H1 (cell line): ENCODE data around the gene DUSP21. TPM values are rescaled to one million over a fixed set of nuclear protein-coding genes. Genes with fewer than 3 reads are reported as not detected.
A peak's percentile ranks its signal among the peaks of the same experiment; 100 is the strongest.

ENCODE experiments used
- CTCF ChIA-PET: fragments of 300-600 bp; sonication (Branson Sonifier 250); formaldehyde crosslinking; loops from one replicate; lab custom pipeline; 2021; ENCODE audit not compliant: partially characterized antibody; lab: Charles Lee
- POLR2A ChIA-PET: fragments of 300-600 bp; sonication (Branson Sonifier 250); formaldehyde crosslinking; loops from one replicate; lab custom pipeline; 2021; ENCODE audit warnings: inconsistent platforms; ENCODE audit not compliant: partially characterized antibody; lab: Charles Lee
- DNase-seq, 2 experiments: peaks; one replicate each; pipeline versions ENCODE4 v3.0.0 to v3.0.0-alpha.2; 2010 to 2022; ENCODE audit warnings: low spot score in 2 of 2, low read depth in 1 of 2, mixed read lengths in 1 of 2
- FAIRE-seq: peaks from 2 replicates; lab custom pipeline; 2011; peaks lifted over from hg19 to GRCh38; lab: Jason Lieb, UNC
- H2AFZ ChIP-seq: 2 replicates; pipeline ENCODE4 v1.8.1; 2012; ENCODE audit warnings: low read length, inconsistent platforms
- H2AK5ac ChIP-seq: 2 replicates; pipeline ENCODE4 v1.6.1; 2013; ENCODE audit warnings: low read depth, low read length
- H2BK120ac ChIP-seq: replicated peaks from 2 replicates; pipeline ENCODE3; 2013; ENCODE audit warnings: low read depth, low read length, inconsistent platforms
- H2BK12ac ChIP-seq: 2 replicates; pipeline ENCODE4 v1.6.1; 2013; ENCODE audit warnings: low read depth, low read length
- H2BK15ac ChIP-seq: 2 replicates; pipeline ENCODE4 v1.6.1; 2013; ENCODE audit warnings: low read length
- H2BK20ac ChIP-seq: 2 replicates; pipeline ENCODE4 v1.6.1; 2013; ENCODE audit warnings: low read length
- H2BK5ac ChIP-seq: 2 replicates; pipeline ENCODE4 v1.6.1; 2013; ENCODE audit warnings: low read depth, low read length
- H3K14ac ChIP-seq: 2 replicates; pipeline ENCODE4 v1.6.1; 2013; ENCODE audit warnings: inconsistent platforms; ENCODE audit not compliant: insufficient read length
- H3K18ac ChIP-seq: 2 replicates; pipeline ENCODE4 v1.6.1; 2013; ENCODE audit warnings: low read length; ENCODE audit errors: extremely low read depth
- H3K23ac ChIP-seq: 2 replicates; pipeline ENCODE4 v1.6.1; 2013; ENCODE audit warnings: inconsistent platforms; ENCODE audit not compliant: insufficient read length
- H3K23me2 ChIP-seq: 2 replicates; pipeline ENCODE4 v1.6.1; 2013; ENCODE audit warnings: low read depth, low read length
- H3K27ac ChIP-seq: 2 replicates; pipeline ENCODE4 v1.6.1; 2011; ENCODE audit warnings: low read depth, low read length, inconsistent platforms
- H3K27me3 ChIP-seq, 4 experiments: replicated peaks in 1 of 4; 1 replicate in 1 of 4; 2 replicates in 3 of 4; pipeline versions ENCODE4 v1.6.1 to v1.8.1; 2011 to 2013; ENCODE audit warnings: low read length in 3 of 4, mild to moderate bottlenecking in 3 of 4, inconsistent platforms in 2 of 4, mixed read lengths in 2 of 4, moderate library complexity in 1 of 4; ENCODE audit not compliant: control insufficient read depth in 3 of 4, insufficient read depth in 3 of 4; ENCODE audit errors: extremely low read depth in 1 of 4
- H3K36me3 ChIP-seq, 4 experiments: 2 replicates each; pipeline versions ENCODE4 v1.6.1 to v1.8.1; 2011 to 2013; ENCODE audit warnings: mild to moderate bottlenecking in 4 of 4, low read length in 3 of 4, moderate library complexity in 2 of 4, control low read depth in 1 of 4, inconsistent platforms in 1 of 4; ENCODE audit not compliant: insufficient read depth in 4 of 4, control insufficient read depth in 2 of 4
- H3K4ac ChIP-seq: replicated peaks from 2 replicates; pipeline ENCODE3; 2013; ENCODE audit warnings: low read length, low read depth, mixed read lengths, inconsistent platforms; ENCODE audit not compliant: insufficient read length
- H3K4me1 ChIP-seq, 4 experiments: replicated peaks in 1 of 4; 1 replicate in 1 of 4; 2 replicates in 3 of 4; pipeline versions ENCODE4 v1.6.1 to v1.8.1; 2011 to 2013; ENCODE audit warnings: low read length in 3 of 4, inconsistent platforms in 2 of 4, mixed read lengths in 1 of 4; ENCODE audit not compliant: insufficient read depth in 4 of 4, control insufficient read depth in 3 of 4
- H3K4me2 ChIP-seq, 2 experiments: 2 replicates each; pipeline versions ENCODE4 v1.6.1 to v1.8.1; 2011 to 2013; ENCODE audit warnings: low read depth in 2 of 2, low read length in 2 of 2, control low read depth in 1 of 2, inconsistent platforms in 1 of 2, mild to moderate bottlenecking in 1 of 2; ENCODE audit not compliant: insufficient read depth in 1 of 2
- H3K4me3 ChIP-seq, 4 experiments: fragments of 200-600, 300-600 bp in 1 of 4; sonication (generic), shearing (Covaris generic), sonication (Bioruptor Twin) in 1 of 4; 2 replicates each; pipeline versions ENCODE4 v1.5.1 to v1.8.1; 2011 to 2016; ENCODE audit warnings: low read length in 4 of 4, low read depth in 3 of 4, control low read depth in 2 of 4, inconsistent platforms in 2 of 4, mild to moderate bottlenecking in 2 of 4, mixed read lengths in 1 of 4, moderate library complexity in 1 of 4; ENCODE audit not compliant: insufficient read depth in 2 of 4; ENCODE audit errors: extremely low read depth in 1 of 4
- H3K56ac ChIP-seq: replicated peaks from 2 replicates; pipeline ENCODE3; 2013; ENCODE audit warnings: low read depth, mild to moderate bottlenecking, mixed read lengths, low read length, inconsistent platforms; ENCODE audit not compliant: insufficient read length
- H3K79me1 ChIP-seq: 2 replicates; pipeline ENCODE4 v1.6.1; 2013; ENCODE audit warnings: low read depth, low read length, control low read depth
- H3K79me2 ChIP-seq, 2 experiments: 2 replicates each; pipeline versions ENCODE4 v1.6.1 to v1.8.1; 2012 to 2013; ENCODE audit warnings: low read length in 2 of 2, mild to moderate bottlenecking in 2 of 2, inconsistent platforms in 1 of 2; ENCODE audit not compliant: insufficient read depth in 2 of 2, control insufficient read depth in 1 of 2
- H3K9ac ChIP-seq, 4 experiments: replicated peaks in 1 of 4; 1 replicate in 1 of 4; 2 replicates in 3 of 4; pipeline versions ENCODE4 v1.6.1 to v1.8.1; 2011 to 2013; ENCODE audit warnings: low read depth in 3 of 4, low read length in 3 of 4, control low read depth in 2 of 4, mild to moderate bottlenecking in 2 of 4, moderate library complexity in 2 of 4, inconsistent platforms in 1 of 4; ENCODE audit errors: extremely low read depth in 1 of 4
- H3K9me3 ChIP-seq, 2 experiments: 2 replicates each; pipeline versions ENCODE4 v1.6.1 to v1.8.1; 2012 to 2013; ENCODE audit warnings: mild to moderate bottlenecking in 2 of 2, moderate library complexity in 2 of 2, control low read depth in 1 of 2, inconsistent platforms in 1 of 2, low read depth in 1 of 2, low read length in 1 of 2, mixed read lengths in 1 of 2; ENCODE audit not compliant: insufficient read depth in 2 of 2
- H4K20me1 ChIP-seq, 2 experiments: replicated peaks in 1 of 2; 2 replicates each; pipeline versions ENCODE3 to v1.8.1; 2011 to 2013; ENCODE audit warnings: inconsistent platforms in 2 of 2, low read length in 2 of 2, mild to moderate bottlenecking in 1 of 2; ENCODE audit not compliant: insufficient read depth in 2 of 2, control insufficient read depth in 1 of 2
- H4K5ac ChIP-seq: 2 replicates; pipeline ENCODE4 v1.6.1; 2013; ENCODE audit warnings: low read length, low read depth, mixed read lengths, inconsistent platforms; ENCODE audit not compliant: insufficient read length
- H4K8ac ChIP-seq: 2 replicates; pipeline ENCODE4 v1.8.0; 2013; ENCODE audit warnings: mild to moderate bottlenecking, moderate library complexity, low read length, inconsistent platforms; ENCODE audit not compliant: insufficient read depth; ENCODE audit errors: extremely low read depth
- H4K91ac ChIP-seq: replicated peaks from 2 replicates; pipeline ENCODE3; 2013; ENCODE audit warnings: low read length, mixed read lengths, inconsistent platforms; ENCODE audit not compliant: insufficient read length
- RFX5 ChIP-seq: IDR thresholded peaks from 2 replicates; pipeline ENCODE4 v1.6.1; 2011; ENCODE audit warnings: low read depth, low read length, improper control_type of control experiment, borderline replicate concordance
- YY1 ChIP-seq: IDR thresholded peaks from 2 replicates; pipeline ENCODE4 v1.6.1; 2011; ENCODE audit warnings: low read depth, mild to moderate bottlenecking, low read length
- WGBS, 2 experiments: shearing (Covaris generic) in 1 of 2; methylation state at CpG; one replicate each; pipeline versions ENCODE4 v1.1.6 to v1.1.7; 2013 to 2015; ENCODE audit warnings: low lambda C conversion rate in 2 of 2, mixed read lengths in 2 of 2, inconsistent platforms in 1 of 2, low coverage in 1 of 2, missing lambda C conversion rate in 1 of 2; ENCODE audit not compliant: insufficient replicate concordance in 2 of 2, insufficient coverage in 1 of 2, insufficient read length in 1 of 2; ENCODE audit errors: extremely low coverage in 1 of 2, missing lambda C conversion rate in 1 of 2; 5-methylcytosine and 5-hydroxymethylcytosine counted together
- polyA plus RNA-seq, 7 experiments: library from polyadenylated mRNA; depleted of rRNA in 3 of 7; stranded (reverse) in 5 of 7; unstranded in 2 of 7; fragments of >200 nt in 5 of 7; fragments of 200-250 nt in 2 of 7; gene quantifications; 1 replicate in 5 of 7; 2 replicates in 1 of 7; 4 replicates in 1 of 7; pipeline versions ENCODE4 v1.2.1 to v1.2.3, GENCODE V29; 2011 to 2013; ENCODE audit warnings: missing spikeins in 2 of 7, mixed read lengths in 2 of 7
- total RNA-seq: library from RNA; stranded (reverse); fragmentation: NEBNext Ultra II Directional; extraction: Animal tissue kit (Norgen Biotek cat#: 25700); gene quantifications from 2 replicates; pipeline ENCODE4 v1.2.1, GENCODE V29; 2021

The DUSP21 gene
- total and polyA plus RNA-seq, 2 of the 8 experiments (the other 6 are each of a cell fraction or from before 2014, with no cell fraction given) = not detected

- peaks cover 4% of the 10 kb centered on the region; the same call in 1 of the 2 replicates for H3K23me2 ChIP-seq
- peak; percentile 86 for TF ChIP-seq YY1
- TF ChIP-seq RFX5 = no peak
- TF ChIP-seq, all 59 proteins: peak for 1
- Histone ChIP-seq H2BK15ac (no peak overlapping the region), H3K4me3 (peak overlapping the region; percentile 76 to 94 (median 83)), H2BK120ac (no peak overlapping the region), H2BK12ac (no peak overlapping the region), H3K4me2 (peak overlapping the region; percentile 73 to 92), H3K9ac (peak overlapping the region; percentile 69 to 91 (median 80)), H4K8ac (no peak overlapping the region), H3K23ac (no peak overlapping the region), H3K4me1 (peaks cover 0 to 3% (median 1%) of the 10 kb centered on the region in 4 experiments; a peak in 2 of 7 replicates), H2AK5ac (no peak overlapping the region), H3K9me3 (no peaks in the 10 kb centered on the region), H3K14ac (no peak overlapping the region), H2BK5ac (peak overlapping the region; percentile 87), H3K56ac (no peak overlapping the region), H3K18ac (no peak overlapping the region), H3K79me1 (no peaks in the 10 kb centered on the region), H3K36me3 (peaks cover 0 to 3% (median 0%) of the 10 kb centered on the region in 4 experiments; a peak in 1 of 8 replicates), H2AFZ (no peak overlapping the region), H3K4ac (no peak overlapping the region), H3K27me3 (no peaks in the 10 kb centered on the region), H4K5ac (no peak overlapping the region), H3K27ac (peak overlapping the region; percentile 77; the same call in 1 of the 2 replicates), H4K91ac (no peak overlapping the region), H2BK20ac (no peak overlapping the region), H3K79me2 (peaks cover 3 to 65% of the 10 kb centered on the region in 2 experiments; a peak in 3 of 4 replicates), H4K20me1 (no peaks in the 10 kb centered on the region)
- ChIA-PET POLR2A (interaction anchor here (0.7 to 2.0 kb wide), 2 partner anchors 12 to 76 kb away, joined by 3 to 11 read pairs; no protein-coding TSS in a partner anchor), CTCF (no interaction called here)
- DNase-seq = no peak
- 13% methylated on average over 14 of the region's 14 CpGs; no CpG with 5 or more reads in 1 of the 2 experiments for WGBS, 2 experiments
- FAIRE-seq = peak; percentile 78
These were observed 30.8 kb downstream of the DUSP21 start for GRCh38 chrX:44874420-44875184.
